Mesodermal cell (in vitro differentiated cells): ENCODE measurements around the gene CCR5.
"Not testable (repeated sequence)": the region's sequence is repeated elsewhere in the genome, so short reads cannot be mapped to it uniquely, and the experiment has no call there.

Experiments used
- H3K27ac ChIP-seq: 2 replicates; pipeline ENCODE4 v1.7.0; 2013; ENCODE audit warnings: mild to moderate bottlenecking, low read depth, low read length, moderate library complexity; ENCODE audit not compliant: severe bottlenecking
- H3K36me3 ChIP-seq: 2 replicates; pipeline ENCODE4 v1.7.1; 2013; ENCODE audit warnings: mild to moderate bottlenecking, low read length, moderate library complexity; ENCODE audit not compliant: control insufficient read depth, insufficient read depth
- H3K4me1 ChIP-seq: one replicate; pipeline ENCODE4 v1.7.1; 2013; ENCODE audit warnings: mild to moderate bottlenecking, low read length; ENCODE audit not compliant: insufficient read depth, control insufficient read depth, poor library complexity, severe bottlenecking
- H3K4me3 ChIP-seq: 2 replicates; pipeline ENCODE4 v1.7.0; 2013; ENCODE audit warnings: low read length, control low read depth, mild to moderate bottlenecking; ENCODE audit not compliant: insufficient read depth, poor library complexity, severe bottlenecking; ENCODE audit errors: extremely low read depth
- H3K9me3 ChIP-seq: 2 replicates; pipeline ENCODE4 v1.7.1; 2013; ENCODE audit warnings: mild to moderate bottlenecking, low read length, moderate library complexity; ENCODE audit not compliant: control insufficient read depth
- WGBS, 2 experiments: methylation state at CpG; one replicate each; pipeline ENCODE4 v1.1.5; 2013; ENCODE audit warnings: missing lambda C conversion rate in 2 of 2; ENCODE audit not compliant: insufficient coverage in 2 of 2; 5-methylcytosine and 5-hydroxymethylcytosine counted together

Gene CCR5

DNA sequence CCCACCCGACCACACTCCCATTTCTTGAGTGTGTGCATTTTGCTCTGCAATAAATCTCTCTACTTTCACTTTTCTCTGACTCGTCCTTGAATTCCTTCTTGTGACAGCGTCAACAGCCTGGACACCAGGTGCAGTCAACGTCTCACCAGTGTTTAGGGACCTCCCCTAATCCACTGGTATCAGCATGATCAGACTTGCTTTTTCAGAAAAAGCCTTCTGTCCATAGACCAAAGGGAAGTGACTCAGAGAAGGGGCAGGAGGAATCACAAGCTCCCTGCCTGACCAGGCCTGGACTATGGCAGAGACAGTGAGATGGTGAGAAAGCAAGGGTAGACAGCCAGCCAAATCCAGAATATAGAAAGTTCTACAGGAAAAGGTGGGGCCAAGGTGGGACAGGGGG lies 15.5 kb downstream of the CCR5 start:
- WGBS, 2 experiments = 77 to 88% methylated on average over 4 of the region's 4 CpGs
- Histone ChIP-seq H3K4me3 (no peak overlapping the region), H3K9me3 (peaks cover 11% of the 10 kb centered on the region), H3K4me1 (peaks cover 5% of the 10 kb centered on the region), H3K27ac (no peak overlapping the region), H3K36me3 (no peaks in the 10 kb centered on the region)

- peaks cover 11% of the 10 kb centered on the region for H3K9me3 ChIP-seq
- H3K4me3 ChIP-seq, H3K27ac ChIP-seq, H3K4me1 ChIP-seq, H3K36me3 ChIP-seq: not testable (repeated sequence)
- WGBS, 2 experiments = 97 to 98% methylated on average over 4 of the region's 4 CpGs
Measured at GRCh38 chr3:46388847-46389246, 18.1 kb downstream of the CCR5 start.

- Histone ChIP-seq H3K9me3 (peaks cover 11% of the 10 kb centered on the region), H3K27ac (no peak overlapping the region), H3K4me3 (no peak overlapping the region), H3K36me3 (no peaks in the 10 kb centered on the region), H3K4me1 (peaks cover 5% of the 10 kb centered on the region)
- WGBS, 2 experiments = 81 to 82% methylated on average over 6 of the region's 6 CpGs
Measured at GRCh38 chr3:46389306-46389705, 18.6 kb downstream of the CCR5 start.

DNA sequence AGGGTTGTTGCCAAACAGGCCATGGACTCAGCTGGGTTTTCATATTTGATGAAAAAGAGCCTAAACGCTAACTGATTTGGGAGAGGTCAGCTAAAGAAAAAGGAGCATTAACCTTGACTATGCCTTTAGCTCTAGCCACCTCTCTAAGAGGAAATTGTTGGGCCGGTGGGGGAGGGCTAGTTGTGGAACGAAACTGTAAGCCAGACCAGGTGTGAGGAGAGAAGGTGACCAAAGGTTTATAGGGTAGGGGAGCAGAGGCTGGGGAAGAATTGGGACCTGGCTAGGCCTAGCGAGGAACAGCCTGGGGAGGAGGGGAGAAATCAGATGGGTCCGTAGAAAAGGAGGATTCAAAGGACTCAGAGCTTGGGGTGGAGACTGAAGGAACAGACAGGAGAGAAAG lies 20.8 kb downstream of the CCR5 start:
- WGBS, 2 experiments = 93 to 95% methylated on average over 3 to 4 of the region's 5 CpGs
- not testable (repeated sequence) for H3K36me3 ChIP-seq, H3K4me1 ChIP-seq, H3K27ac ChIP-seq, H3K4me3 ChIP-seq
- peaks cover 11% of the 10 kb centered on the region for H3K9me3 ChIP-seq

- WGBS, 2 experiments = 88 to 100% methylated on average over 1 to 2 of the region's 2 CpGs
- H3K4me3 ChIP-seq = no peak overlapping the region
- H3K27ac ChIP-seq = no peak overlapping the region
- no peaks in the 10 kb centered on the region for H3K4me1 ChIP-seq
- H3K9me3 ChIP-seq = peaks cover 2% of the 10 kb centered on the region
- no peaks in the 10 kb centered on the region for H3K36me3 ChIP-seq
Measured at GRCh38 chr3:46393011-46393410, 22.3 kb downstream of the CCR5 start.

GRCh38 chr3:46393554-46394434 lies 23.0 kb downstream of the CCR5 start:
- H3K4me3 ChIP-seq = no peak overlapping the region
- H3K36me3 ChIP-seq = no peaks in the 10 kb centered on the region
- 73 to 77% methylated on average over 6 of the region's 8 CpGs for WGBS, 2 experiments
- H3K9me3 ChIP-seq = no peaks in the 10 kb centered on the region
- no peak overlapping the region for H3K27ac ChIP-seq
- peaks cover 1% of the 10 kb centered on the region for H3K4me1 ChIP-seq

DNA sequence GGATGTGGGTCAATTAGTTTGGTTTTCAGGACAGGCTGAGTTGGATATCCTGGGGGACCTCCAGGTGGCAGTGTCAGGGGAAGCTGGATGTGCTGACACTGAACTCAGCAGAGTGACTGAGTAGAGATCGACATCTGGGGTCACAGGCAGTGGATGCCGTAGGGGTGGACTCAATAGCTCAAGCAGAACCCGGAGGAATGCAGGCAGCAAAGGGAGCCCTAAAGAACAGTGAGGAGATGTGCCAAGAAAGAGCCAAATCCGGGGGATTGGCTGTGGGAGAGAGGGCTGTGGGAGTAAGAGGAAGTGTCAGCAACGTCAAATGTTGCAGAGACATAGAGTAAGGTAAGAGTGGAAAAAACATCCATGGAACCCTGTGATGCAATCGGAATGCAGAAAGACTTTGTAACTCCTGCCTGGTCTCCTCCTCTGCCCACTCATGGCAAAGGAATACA lies 24.5 kb downstream of the CCR5 start:
- WGBS, 2 experiments = 90 to 92% methylated on average over 6 of the region's 6 CpGs

DNA sequence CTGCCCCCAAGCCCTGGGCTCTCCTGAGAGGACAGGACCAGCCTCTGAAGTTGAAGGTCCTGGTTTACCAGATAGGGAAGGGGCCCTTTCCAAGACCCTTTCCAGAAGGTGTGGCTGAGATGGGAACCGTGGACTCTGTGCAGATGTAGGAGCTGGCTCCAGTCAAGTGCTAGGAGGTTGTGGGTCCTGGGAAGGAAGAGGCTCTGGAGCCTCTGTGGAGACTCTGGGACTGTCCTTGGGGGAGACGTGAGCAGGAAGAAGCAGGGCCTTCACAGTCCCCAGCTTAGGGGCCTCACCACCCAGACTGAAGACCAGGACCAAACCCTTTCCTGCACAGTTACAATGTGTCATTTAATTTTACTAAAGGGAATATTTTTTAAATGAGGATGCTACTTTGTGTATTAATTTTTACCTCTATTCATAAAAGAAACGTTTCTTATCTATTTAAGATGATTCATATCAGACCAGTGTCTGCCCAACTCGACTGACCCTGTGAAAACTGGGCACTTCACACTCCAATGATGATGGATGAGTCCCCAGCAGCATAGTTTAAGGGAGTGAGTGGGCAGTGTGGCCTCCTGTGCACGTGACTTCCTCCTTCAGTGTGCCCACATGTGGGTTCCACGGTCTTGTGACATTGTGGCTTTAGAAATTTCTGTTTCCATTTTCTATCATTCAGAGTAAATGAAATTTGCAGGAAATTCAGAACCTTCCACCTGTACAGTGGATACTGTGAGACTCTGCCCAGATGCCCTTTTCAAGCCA lies 25.2 kb downstream of the CCR5 start:
- H3K27ac ChIP-seq = no peak overlapping the region
- no peak overlapping the region for H3K4me3 ChIP-seq
- 89 to 100% methylated on average over 1 to 3 of the region's 6 CpGs for WGBS, 2 experiments
- no peaks in the 10 kb centered on the region for H3K9me3 ChIP-seq
- H3K4me1 ChIP-seq = peaks cover 15% of the 10 kb centered on the region
- no peaks in the 10 kb centered on the region for H3K36me3 ChIP-seq

More for the DNA sequence above, 24.5 kb downstream of the CCR5 start:
- Histone ChIP-seq H3K27ac (no peak overlapping the region), H3K9me3 (no peaks in the 10 kb centered on the region), H3K36me3 (no peaks in the 10 kb centered on the region), H3K4me3 (no peak overlapping the region), H3K4me1 (peaks cover 12% of the 10 kb centered on the region)

DNA sequence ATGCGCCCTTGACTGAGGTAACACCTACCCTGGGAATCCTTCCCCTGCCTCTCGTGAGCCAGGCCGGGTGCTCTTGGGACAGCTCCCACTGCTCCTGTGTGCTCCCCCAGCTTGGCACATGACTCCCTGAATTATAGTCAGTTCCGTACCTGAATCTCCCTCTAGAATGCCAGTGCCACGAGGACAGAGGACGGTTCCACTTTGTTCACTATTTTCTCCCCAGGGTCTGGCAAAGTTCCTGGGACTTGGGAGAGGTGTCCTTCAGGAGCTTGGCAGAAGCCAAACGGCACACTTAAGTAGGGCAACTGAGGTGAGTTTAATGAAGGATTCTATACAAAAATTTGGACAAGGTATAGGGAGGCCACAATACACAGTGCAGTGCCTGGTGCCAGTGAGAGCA lies 26.4 kb downstream of the CCR5 start:
- H3K36me3 ChIP-seq = no peaks in the 10 kb centered on the region
- peaks cover 15% of the 10 kb centered on the region for H3K4me1 ChIP-seq
- H3K4me3 ChIP-seq = no peak overlapping the region
- no peak overlapping the region for H3K27ac ChIP-seq
- no peaks in the 10 kb centered on the region for H3K9me3 ChIP-seq
- 92 to 97% methylated on average over 4 to 5 of the region's 7 CpGs for WGBS, 2 experiments

GRCh38 chr3:46398186-46398955 lies 27.6 kb downstream of the CCR5 start:
- no peaks in the 10 kb centered on the region for H3K36me3 ChIP-seq
- H3K9me3 ChIP-seq = no peaks in the 10 kb centered on the region
- peaks cover 15% of the 10 kb centered on the region for H3K4me1 ChIP-seq
- 91 to 100% methylated on average over 2 to 5 of the region's 6 CpGs for WGBS, 2 experiments
- no peak overlapping the region for H3K4me3 ChIP-seq
- H3K27ac ChIP-seq = no peak overlapping the region
